H1 (cell line): ENCODE measurements around the gene PKN1. TPM values are rescaled to one million over a fixed set of nuclear protein-coding genes. Genes with fewer than 3 reads are reported as not detected.

ENCODE experiments used
- CHD2 ChIP-seq: IDR thresholded peaks from 2 replicates; pipeline ENCODE4 v1.6.1; 2012; ENCODE audit warnings: low read length, improper control_type of control experiment
- PHF8 ChIP-seq: fragments of 200-600 bp; sonication (generic); conservative IDR thresholded peaks from 2 replicates; pipeline ENCODE4 v1.7.1; 2012; ENCODE audit warnings: low read depth, mild to moderate bottlenecking, inconsistent platforms, low read length, moderate library complexity
- RAD21 ChIP-seq, 2 experiments: IDR thresholded peaks in 1 of 2; conservative IDR thresholded peaks in 1 of 2; 2 replicates each; pipeline ENCODE4 v1.6.1; 2011; ENCODE audit warnings: low read depth in 2 of 2, low read length in 2 of 2, improper control_type of control experiment in 1 of 2, inconsistent platforms in 1 of 2, mild to moderate bottlenecking in 1 of 2, moderate library complexity in 1 of 2
- polyA plus RNA-seq, 7 experiments: library from polyadenylated mRNA; depleted of rRNA in 3 of 7; stranded (reverse) in 5 of 7; unstranded in 2 of 7; fragments of >200 nt in 5 of 7; fragments of 200-250 nt in 2 of 7; gene quantifications; 1 replicate in 5 of 7; 2 replicates in 1 of 7; 4 replicates in 1 of 7; pipeline versions ENCODE4 v1.2.1 to v1.2.3, GENCODE V29; 2011 to 2013; ENCODE audit warnings: missing spikeins in 2 of 7, mixed read lengths in 2 of 7
- total RNA-seq: library from RNA; stranded (reverse); fragmentation: NEBNext Ultra II Directional; extraction: Animal tissue kit (Norgen Biotek cat#: 25700); gene quantifications from 2 replicates; pipeline ENCODE4 v1.2.1, GENCODE V29; 2021

Gene PKN1
- total and polyA plus RNA-seq, 2 of the 8 experiments (the other 6 are each of a cell fraction or from before 2014, with no cell fraction given) = 65.2 to 162 TPM

GRCh38 chr19:14440049-14440448 is 6.9 kb downstream of the PKN1 start (continued):
- TF ChIP-seq CHD2 (no peak), PHF8 (no peak), RAD21 (IDR thresholded peaks at IDR 0.05 in 1 of 2, conservative IDR thresholded peaks at IDR 0.05 in 1 of 2; ENCODE audit: low read depth in 2 of 2, low read length in 2 of 2) (no peak)
